Transverse colon (tissue), 4 donors: ENCODE data around the gene GCDH. TPM values are rescaled to one million over a fixed set of nuclear protein-coding genes. Genes with fewer than 3 reads are reported as not detected.
A peak's percentile ranks its signal among the peaks of the same experiment; 100 is the strongest.

ENCODE experiments used
- DNase-seq: peaks from one replicate; pipeline ENCODE4 v3.0.0-alpha.2; 2019
- H3K27ac ChIP-seq, 4 donors: fragments of 200-600 bp; sonication (generic); 2 replicates each; pipeline ENCODE4 v1.5.1; 2016 to 2018; ENCODE audit warnings: inconsistent platforms in 4 of 4
- H3K27me3 ChIP-seq: fragments of 200-600 bp; sonication (generic); 2 replicates; pipeline ENCODE4 v1.5.1; 2017; ENCODE audit warnings: inconsistent platforms
- H3K36me3 ChIP-seq, 4 donors: fragments of 200-600 bp; sonication (generic); 2 replicates each; pipeline ENCODE4 v1.5.1; 2017 to 2019; ENCODE audit warnings: inconsistent platforms in 4 of 4
- H3K4me1 ChIP-seq, 4 donors: fragments of 200-600 bp; sonication (generic); 2 replicates each; pipeline ENCODE4 v1.5.1; 2017 to 2020; ENCODE audit warnings: inconsistent platforms in 4 of 4
- H3K4me3 ChIP-seq, 4 donors: fragments of 200-600 bp; sonication (generic); 1 replicate in 1 of 4; 2 replicates in 3 of 4; pipeline versions ENCODE4 v1.5.1 to v1.6.1; 2017 to 2019; ENCODE audit warnings: inconsistent platforms in 4 of 4
- H3K9me3 ChIP-seq, 2 donors: fragments of 200-600 bp; sonication (generic); 2 replicates each; pipeline ENCODE4 v1.5.1; 2017 to 2019; ENCODE audit warnings: inconsistent platforms in 2 of 2
- EP300 ChIP-seq: sonication (generic); formaldehyde crosslinking; IDR thresholded peaks from one replicate; pipeline ENCODE4 v1.6.1; 2017; ENCODE audit warnings: antibody characterized with exemption, low read depth
- POLR2A ChIP-seq: fragments of 450-650 bp; IDR thresholded peaks from one replicate; pipeline ENCODE4 v1.6.1; 2016; ENCODE audit warnings: antibody characterized with exemption, mild to moderate bottlenecking, moderate library complexity
- POLR2AphosphoS5 ChIP-seq, 3 donors: sonication (generic); formaldehyde crosslinking; IDR thresholded peaks; one replicate each; pipeline ENCODE4 v1.6.1; 2016; ENCODE audit warnings: antibody characterized with exemption in 3 of 3
- WGBS, 2 donors: methylation state at CpG; one replicate each; pipeline ENCODE4 v1.1.5; 2018; ENCODE audit warnings: low coverage in 1 of 2; 5-methylcytosine and 5-hydroxymethylcytosine counted together
- in situ Hi-C, 4 donors: fragments of 200-750 bp; cut with MboI; loops; one replicate each; pipeline versions ENCODE4 v1.15.0 to v1.15.1; 2017; ENCODE audit warnings: low sequenced_read_pairs in 3 of 4, low pct_ligation_motif_present in 1 of 4, low pct_unique_long_range_greater_than_20kb in 1 of 4
- intact Hi-C: fragments of 100-400 bp; cut with DNase I; formaldehyde crosslinking; loops from one replicate; pipeline ENCODE4 v1.15.1; 2023; ENCODE audit warnings: low total_unique reads
- total RNA-seq, 4 donors: library from RNA; depleted of rRNA; stranded (reverse); fragments of >200 nt; gene quantifications; one replicate each; pipeline ENCODE4 v1.1.0, GENCODE V29; 2016
- TF ChIP-seq, protein P1 (sequence below), 5 experiments: fragments of 200-600 bp in 3 of 5; fragments of 450-650 bp in 2 of 5; sonication (generic) in 3 of 5; IDR thresholded peaks; 1 replicate in 2 of 5; 2 replicates in 3 of 5; pipeline ENCODE4 v1.5.1; 2016 to 2017; ENCODE audit warnings: antibody characterized with exemption in 5 of 5, inconsistent platforms in 3 of 5, mild to moderate bottlenecking in 2 of 5, moderate library complexity in 1 of 5

GCDH gene
- total RNA-seq, 4 donors from 2014 or later, result 1.9 to 43.4 (median 33.2) TPM

DNA sequence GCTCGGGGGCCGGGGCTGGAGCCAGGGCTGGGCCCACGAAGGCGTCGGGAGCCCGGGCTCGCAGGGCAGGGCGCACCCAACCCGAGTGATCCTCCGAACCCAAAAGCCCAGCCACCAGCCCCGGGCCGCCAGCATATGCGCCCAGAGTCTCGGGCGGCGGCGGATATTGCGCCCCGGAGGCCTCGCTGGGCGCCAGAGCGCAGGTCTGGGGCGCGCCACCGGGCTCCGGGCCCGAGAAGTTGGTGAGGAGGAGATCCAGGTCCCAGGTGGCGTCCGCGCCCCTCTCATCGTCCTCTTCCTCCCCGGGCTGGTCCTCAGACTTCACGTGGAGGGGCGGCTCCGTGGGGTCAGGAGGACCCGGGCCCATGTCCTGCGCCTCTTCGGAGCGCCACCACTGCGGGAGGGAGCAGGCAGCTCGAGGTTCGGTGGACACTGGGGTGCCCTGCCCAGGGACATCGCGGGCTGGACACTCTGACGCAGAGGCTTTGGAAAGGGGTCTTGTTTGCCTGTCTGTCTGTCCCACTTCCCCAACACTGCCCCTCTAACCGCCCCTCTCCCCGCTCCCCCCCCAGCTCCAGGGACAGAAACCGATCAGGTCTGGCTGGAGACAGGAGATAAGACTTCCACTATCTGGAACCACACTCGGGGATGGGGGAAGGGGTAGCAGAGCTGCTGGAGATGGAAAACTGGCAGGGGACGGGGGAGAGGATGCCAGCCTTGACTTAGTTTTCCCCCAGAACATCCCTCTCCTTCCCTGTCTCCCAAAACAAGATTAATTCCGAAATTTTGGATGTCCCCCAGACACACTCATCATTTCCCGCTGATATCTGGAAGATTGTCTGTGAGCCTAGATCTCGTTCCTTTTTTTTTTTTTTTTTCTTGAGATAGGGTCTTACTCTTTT lies 5.0 kb upstream of the GCDH start:
- peaks cover 0 to 23% (median 22%) of the 10 kb centered on the region in 4 donors for H3K4me1 ChIP-seq
- intact Hi-C loops (loop anchor here (5.0 to 10.0 kb wide), 3 partner anchors 59 to 209 kb away; partner anchors contain the start of gene RAD23A), in situ Hi-C loops (loop anchor here in 1 of 4 donors (5.0 kb wide), 1 partner anchor 76 kb away; no protein-coding TSS in a partner anchor)
- H3K9me3 ChIP-seq, result no peaks in the 10 kb centered on the region
- H3K27ac ChIP-seq, result peak overlapping the region; percentile 61 to 75 (median 72)
- WGBS, 2 donors, result 18 to 53% methylated on average over 4 to 19 of the region's 53 CpGs
- H3K27me3 ChIP-seq, result peaks cover 13% of the 10 kb centered on the region
- H3K4me3 ChIP-seq, result peak overlapping the region; percentile 28 to 57 (median 42)
- no peak for DNase-seq
- TF ChIP-seq POLR2AphosphoS5 (IDR thresholded peaks at IDR 0.05) (no peak), POLR2A (no peak), EP300 (no peak)
- TF ChIP-seq, protein P1, sequence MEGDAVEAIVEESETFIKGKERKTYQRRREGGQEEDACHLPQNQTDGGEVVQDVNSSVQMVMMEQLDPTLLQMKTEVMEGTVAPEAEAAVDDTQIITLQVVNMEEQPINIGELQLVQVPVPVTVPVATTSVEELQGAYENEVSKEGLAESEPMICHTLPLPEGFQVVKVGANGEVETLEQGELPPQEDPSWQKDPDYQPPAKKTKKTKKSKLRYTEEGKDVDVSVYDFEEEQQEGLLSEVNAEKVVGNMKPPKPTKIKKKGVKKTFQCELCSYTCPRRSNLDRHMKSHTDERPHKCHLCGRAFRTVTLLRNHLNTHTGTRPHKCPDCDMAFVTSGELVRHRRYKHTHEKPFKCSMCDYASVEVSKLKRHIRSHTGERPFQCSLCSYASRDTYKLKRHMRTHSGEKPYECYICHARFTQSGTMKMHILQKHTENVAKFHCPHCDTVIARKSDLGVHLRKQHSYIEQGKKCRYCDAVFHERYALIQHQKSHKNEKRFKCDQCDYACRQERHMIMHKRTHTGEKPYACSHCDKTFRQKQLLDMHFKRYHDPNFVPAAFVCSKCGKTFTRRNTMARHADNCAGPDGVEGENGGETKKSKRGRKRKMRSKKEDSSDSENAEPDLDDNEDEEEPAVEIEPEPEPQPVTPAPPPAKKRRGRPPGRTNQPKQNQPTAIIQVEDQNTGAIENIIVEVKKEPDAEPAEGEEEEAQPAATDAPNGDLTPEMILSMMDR (IDR thresholded peaks at IDR 0.05), result no peak
- H3K36me3 ChIP-seq, result no peaks in the 10 kb centered on the region

DNA sequence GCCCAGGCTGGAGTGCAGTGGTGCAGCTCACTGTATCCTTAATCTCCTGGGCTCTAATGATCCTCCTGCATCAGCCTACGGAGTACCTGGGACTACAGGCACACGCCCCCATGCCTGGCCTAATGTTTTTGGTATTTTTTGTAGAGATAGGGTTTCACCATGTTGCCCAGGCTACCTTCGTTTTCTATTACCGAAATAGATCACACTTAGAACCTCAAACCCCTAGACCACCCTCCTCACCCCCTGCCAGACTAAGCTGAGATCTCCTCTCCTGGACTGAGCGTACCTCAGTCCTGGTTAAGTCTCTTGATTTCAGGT lies 4.3 kb upstream of the GCDH start:
- H3K4me1 ChIP-seq, result peaks cover 2 to 26% (median 24%) of the 10 kb centered on the region in 4 donors
- no peak overlapping the region for H3K4me3 ChIP-seq
- H3K36me3 ChIP-seq, result no peaks in the 10 kb centered on the region
- in situ Hi-C loops, result loop anchor here in 1 of 4 donors (5.0 kb wide), 1 partner anchor 76 kb away; no protein-coding TSS in a partner anchor
- TF ChIP-seq POLR2A, result no peak
- no peak for TF ChIP-seq EP300
- intact Hi-C loops, result loop anchor here (5.0 to 10.0 kb wide), 3 partner anchors 58 to 208 kb away; partner anchors contain the start of gene RAD23A
- H3K27me3 ChIP-seq, result peaks cover 13% of the 10 kb centered on the region
- no peaks in the 10 kb centered on the region for H3K9me3 ChIP-seq
- 80 to 83% methylated on average over 3 to 5 of the region's 5 CpGs for WGBS, 2 donors
- H3K27ac ChIP-seq, result no peak overlapping the region
- no peak for DNase-seq

DNA sequence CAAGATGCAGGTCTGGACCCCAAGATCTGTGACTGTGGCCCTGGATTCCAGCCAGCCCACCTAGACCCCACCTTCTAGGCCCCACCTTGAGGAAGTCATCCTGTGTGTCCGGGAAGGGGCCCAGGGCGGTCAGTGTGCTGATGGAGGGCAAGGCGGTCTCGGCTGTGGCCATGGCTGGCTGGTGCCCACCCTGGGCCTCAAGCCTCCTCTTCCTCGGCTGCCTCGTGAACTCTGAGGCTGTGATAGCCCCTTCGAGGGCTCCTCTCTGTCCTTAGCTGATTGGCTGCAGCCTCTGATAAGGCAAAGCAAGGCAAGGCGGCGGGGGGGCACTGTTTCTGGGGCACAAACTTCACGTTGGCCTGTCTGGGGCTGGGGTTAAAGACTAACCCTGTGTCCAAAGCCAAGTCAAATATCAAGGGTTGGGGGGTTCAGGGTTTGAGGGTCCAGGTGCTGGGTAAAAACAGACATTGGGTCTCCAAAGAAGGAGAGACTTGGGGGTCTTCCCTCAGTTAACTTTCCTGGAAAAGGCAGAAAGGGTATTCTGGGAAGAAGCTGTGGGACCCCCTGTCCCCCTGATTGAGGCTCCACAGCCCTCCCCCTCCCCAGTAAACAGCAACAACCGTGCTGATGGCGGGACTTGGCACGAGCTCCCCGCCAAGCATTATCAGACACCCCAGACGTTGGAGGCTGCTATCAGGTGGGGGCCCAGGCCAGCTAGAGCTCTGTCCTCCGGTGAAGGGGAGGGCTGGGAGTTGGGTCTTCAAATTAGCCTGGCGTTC lies 3.8 kb upstream of the GCDH start, which contains the start of gene KLF1:
Gene KLF1 (minus strand): TSS at position 233 of the 779 bp plus-strand sequence. CDS start 61 bp downstream, at position 172.
- Histone ChIP-seq H3K9me3 (no peaks in the 10 kb centered on the region), H3K27me3 (peaks cover 13% of the 10 kb centered on the region), H3K4me1 (peaks cover 8 to 29% (median 29%) of the 10 kb centered on the region in 4 donors), H3K4me3 (peak within 1 kb of the TSS in 2 of 4 donors; percentile 48 to 57), H3K36me3 (no peaks in the 10 kb centered on the region), H3K27ac (no peak within 1 kb of the TSS)
- intact Hi-C loops (loop anchor here (5.0 to 10.0 kb wide), 3 partner anchors 58 to 208 kb away; partner anchors contain the start of gene RAD23A), in situ Hi-C loops (loop anchor here in 1 of 4 donors (5.0 kb wide), 1 partner anchor 75 kb away; no protein-coding TSS in a partner anchor)
- no peak for TF ChIP-seq POLR2A
- no peak for TF ChIP-seq EP300
- no peak for TF ChIP-seq POLR2AphosphoS5 (IDR thresholded peaks at IDR 0.05)
- TF ChIP-seq, protein P1 (IDR thresholded peaks at IDR 0.05), result no peak
- 73 to 80% methylated on average over 2 to 14 of the region's 17 CpGs for WGBS, 2 donors
- DNase-seq, result no peak

DNA sequence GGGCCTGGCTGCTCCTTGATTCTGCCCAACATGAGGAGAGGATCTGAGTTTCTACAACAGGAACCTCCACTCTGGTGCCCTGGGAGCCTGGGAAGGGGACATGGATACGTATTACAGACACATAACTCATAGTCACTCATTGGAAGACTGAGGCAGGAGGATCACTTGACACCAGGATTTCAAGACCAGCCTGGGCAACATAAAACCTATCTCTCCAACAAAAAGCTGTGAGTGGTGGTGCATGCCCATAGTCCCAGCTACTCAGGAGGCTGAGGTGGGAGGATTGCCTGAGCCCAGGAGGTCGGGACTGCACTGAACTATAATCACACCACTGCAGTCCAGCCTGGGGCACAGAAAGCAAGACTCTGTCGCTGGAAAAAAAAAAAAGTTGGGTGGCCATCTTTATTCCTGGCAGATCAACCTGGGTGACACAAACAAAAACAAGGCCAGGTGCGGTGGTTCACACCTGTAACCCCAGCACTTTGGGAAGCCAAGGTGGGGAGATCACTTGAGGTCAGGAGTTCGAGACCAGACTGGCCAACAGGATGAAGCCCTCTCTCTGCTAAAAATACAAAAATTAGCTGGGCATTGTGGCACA lies 2.9 kb upstream of the GCDH start:
- Histone ChIP-seq H3K27ac (no peak overlapping the region), H3K27me3 (peaks cover 13% of the 10 kb centered on the region), H3K36me3 (no peaks in the 10 kb centered on the region), H3K9me3 (no peaks in the 10 kb centered on the region), H3K4me3 (no peak overlapping the region), H3K4me1 (peaks cover 9 to 34% (median 32%) of the 10 kb centered on the region in 4 donors)
- in situ Hi-C loops (loop anchor here in 1 of 4 donors (5.0 kb wide), 1 partner anchor 74 kb away; no protein-coding TSS in a partner anchor), intact Hi-C loops (loop anchor here (5.0 to 10.0 kb wide), 3 partner anchors 57 to 207 kb away; partner anchors contain the start of gene RAD23A)
- WGBS, 2 donors, result 65% methylated on average over 5 of the region's 5 CpGs; no CpG with 5 or more reads in 1 of the 2 donors
- DNase-seq, result no peak
- TF ChIP-seq POLR2AphosphoS5 (IDR thresholded peaks at IDR 0.05), result no peak
- TF ChIP-seq, protein P1 (IDR thresholded peaks at IDR 0.05), result no peak
- TF ChIP-seq EP300, result no peak
